Measurements from ENCODE around the gene PAX5.

- TF ChIP-seq FOSL2 (IDR thresholded peaks at IDR 0.05; ENCODE audit: borderline replicate concordance, low read depth) (no peak), CTCF (IDR thresholded peaks at IDR 0.05) (no peak), POLR2AphosphoS5 (IDR thresholded peaks at IDR 0.05; ENCODE audit: low read depth, low read length) (no peak), PBX3 (IDR thresholded peaks at IDR 0.05) (no peak), SIN3A (IDR thresholded peaks at IDR 0.05; ENCODE audit: borderline replicate concordance, low read depth, low read length) (no peak), RFX5 (IDR thresholded peaks at IDR 0.05; ENCODE audit: low read length) (no peak), TAF1 (IDR thresholded peaks at IDR 0.05; ENCODE audit: borderline replicate concordance, low read depth, low read length) (no peak), RXRA (IDR thresholded peaks at IDR 0.05; ENCODE audit: borderline replicate concordance, low read depth) (no peak), MXI1 (IDR thresholded peaks at IDR 0.05; ENCODE audit: low read depth, low read length) (no peak), USF1 (IDR thresholded peaks at IDR 0.05; ENCODE audit: borderline replicate concordance, low read depth) (no peak)
Observed at GRCh38 chr9:36956908-36957307, 77.2 kb downstream of the PAX5 start.
